ENCODE data around the gene TMTC2.

The TMTC2 gene

GRCh38 chr12:83092606-83093005 lies 405.9 kb downstream of the TMTC2 start:
- ATAC-seq (ENCODE audit: low read depth) (no peak), DNase-seq (ENCODE audit: low spot score) (no peak)
- Histone ChIP-seq H3K27ac (ENCODE audit: poor library complexity, severe bottlenecking) (no peak overlapping the region), H3K4me3 (ENCODE audit: severe bottlenecking) (no peak overlapping the region), H3K36me3 (ENCODE audit: low read depth) (no peaks in the 10 kb centered on the region), H3K27me3 (ENCODE audit: insufficient read depth, poor library complexity, severe bottlenecking) (no peaks in the 10 kb centered on the region), H3K4me1 (ENCODE audit: insufficient read depth, poor library complexity, severe bottlenecking) (no peaks in the 10 kb centered on the region), H3K9me3 (ENCODE audit: severe bottlenecking) (no peaks in the 10 kb centered on the region)
- TF ChIP-seq, protein P1, sequence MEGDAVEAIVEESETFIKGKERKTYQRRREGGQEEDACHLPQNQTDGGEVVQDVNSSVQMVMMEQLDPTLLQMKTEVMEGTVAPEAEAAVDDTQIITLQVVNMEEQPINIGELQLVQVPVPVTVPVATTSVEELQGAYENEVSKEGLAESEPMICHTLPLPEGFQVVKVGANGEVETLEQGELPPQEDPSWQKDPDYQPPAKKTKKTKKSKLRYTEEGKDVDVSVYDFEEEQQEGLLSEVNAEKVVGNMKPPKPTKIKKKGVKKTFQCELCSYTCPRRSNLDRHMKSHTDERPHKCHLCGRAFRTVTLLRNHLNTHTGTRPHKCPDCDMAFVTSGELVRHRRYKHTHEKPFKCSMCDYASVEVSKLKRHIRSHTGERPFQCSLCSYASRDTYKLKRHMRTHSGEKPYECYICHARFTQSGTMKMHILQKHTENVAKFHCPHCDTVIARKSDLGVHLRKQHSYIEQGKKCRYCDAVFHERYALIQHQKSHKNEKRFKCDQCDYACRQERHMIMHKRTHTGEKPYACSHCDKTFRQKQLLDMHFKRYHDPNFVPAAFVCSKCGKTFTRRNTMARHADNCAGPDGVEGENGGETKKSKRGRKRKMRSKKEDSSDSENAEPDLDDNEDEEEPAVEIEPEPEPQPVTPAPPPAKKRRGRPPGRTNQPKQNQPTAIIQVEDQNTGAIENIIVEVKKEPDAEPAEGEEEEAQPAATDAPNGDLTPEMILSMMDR (IDR thresholded peaks at IDR 0.05; ENCODE audit: poor library complexity, severe bottlenecking) = no peak

DNA sequence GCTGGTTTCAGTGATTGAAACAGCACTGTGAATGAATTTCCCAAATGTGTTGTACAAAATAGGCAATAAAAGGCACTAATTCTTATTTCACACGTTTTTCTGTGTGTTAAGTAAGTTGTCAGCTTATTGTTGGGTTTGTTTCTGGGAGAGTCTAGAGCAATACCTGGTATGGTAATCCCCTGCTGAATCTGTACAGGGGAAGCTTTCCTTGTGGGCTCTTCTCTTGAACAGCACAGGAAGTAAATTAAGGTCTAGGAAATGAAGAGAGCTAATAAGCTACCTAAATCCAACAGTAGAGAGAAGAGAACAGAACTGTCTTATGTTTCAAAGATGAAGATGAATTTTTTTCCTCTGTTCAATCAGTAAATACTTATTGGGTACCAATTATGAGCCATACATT lies 406.7 kb downstream of the TMTC2 start:
- Histone ChIP-seq H3K27me3 (ENCODE audit: insufficient read depth, poor library complexity, severe bottlenecking) (no peaks in the 10 kb centered on the region), H3K4me1 (ENCODE audit: insufficient read depth, poor library complexity, severe bottlenecking) (no peaks in the 10 kb centered on the region)
- no peak for ATAC-seq (ENCODE audit: low read depth)

DNA sequence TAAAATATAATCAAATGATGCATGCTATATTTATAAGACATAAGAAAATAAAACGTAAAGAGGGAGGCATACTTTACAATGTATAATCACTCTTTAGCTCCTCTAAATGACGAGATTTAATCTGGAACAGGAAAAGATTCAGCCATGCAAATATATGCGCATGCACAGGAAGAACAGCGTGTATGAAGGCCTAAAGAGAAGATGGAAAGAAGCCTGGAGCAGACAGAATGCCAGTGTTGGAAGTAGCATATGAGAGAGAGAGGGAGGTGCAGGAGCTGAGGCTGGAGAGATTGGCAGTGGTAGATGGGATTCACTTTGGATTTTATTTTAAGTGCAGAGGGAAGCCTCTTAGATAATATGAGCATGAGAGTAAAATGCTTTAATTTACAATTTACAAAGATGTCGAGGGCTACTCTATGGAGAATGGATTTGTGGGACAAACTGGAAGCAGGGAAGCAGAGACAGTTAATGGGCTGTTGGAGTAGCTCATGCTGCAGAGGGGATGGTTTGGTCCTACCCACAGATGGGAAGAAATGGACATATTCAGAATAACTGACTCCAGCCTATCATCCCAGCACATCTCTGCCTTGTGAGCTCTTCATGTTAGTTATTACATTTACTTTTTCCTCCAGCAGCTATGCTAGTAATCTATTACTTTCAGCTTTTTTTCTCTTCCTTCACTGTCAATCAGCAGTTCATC lies 411.1 kb downstream of the TMTC2 start:
- Histone ChIP-seq H3K4me3 (ENCODE audit: severe bottlenecking) (no peak overlapping the region), H3K4me1 (ENCODE audit: insufficient read depth, poor library complexity, severe bottlenecking) (no peaks in the 10 kb centered on the region), H3K27ac (ENCODE audit: poor library complexity, severe bottlenecking) (no peak overlapping the region), H3K9me3 (ENCODE audit: severe bottlenecking) (no peaks in the 10 kb centered on the region), H3K36me3 (ENCODE audit: low read depth) (no peaks in the 10 kb centered on the region), H3K27me3 (ENCODE audit: insufficient read depth, poor library complexity, severe bottlenecking) (no peaks in the 10 kb centered on the region)
- TF ChIP-seq, protein P1 (IDR thresholded peaks at IDR 0.05; ENCODE audit: poor library complexity, severe bottlenecking) = no peak
- DNase-seq (ENCODE audit: low spot score) (no peak), ATAC-seq (ENCODE audit: low read depth) (no peak)

More for the DNA sequence above, 406.7 kb downstream of the TMTC2 start:
- Histone ChIP-seq H3K36me3 (ENCODE audit: low read depth) (no peaks in the 10 kb centered on the region), H3K27ac (ENCODE audit: poor library complexity, severe bottlenecking) (no peak overlapping the region), H3K9me3 (ENCODE audit: severe bottlenecking) (no peaks in the 10 kb centered on the region), H3K4me3 (ENCODE audit: severe bottlenecking) (no peak overlapping the region)
- no peak for DNase-seq (ENCODE audit: low spot score)
- TF ChIP-seq, protein P1 (IDR thresholded peaks at IDR 0.05; ENCODE audit: poor library complexity, severe bottlenecking) = no peak

DNA sequence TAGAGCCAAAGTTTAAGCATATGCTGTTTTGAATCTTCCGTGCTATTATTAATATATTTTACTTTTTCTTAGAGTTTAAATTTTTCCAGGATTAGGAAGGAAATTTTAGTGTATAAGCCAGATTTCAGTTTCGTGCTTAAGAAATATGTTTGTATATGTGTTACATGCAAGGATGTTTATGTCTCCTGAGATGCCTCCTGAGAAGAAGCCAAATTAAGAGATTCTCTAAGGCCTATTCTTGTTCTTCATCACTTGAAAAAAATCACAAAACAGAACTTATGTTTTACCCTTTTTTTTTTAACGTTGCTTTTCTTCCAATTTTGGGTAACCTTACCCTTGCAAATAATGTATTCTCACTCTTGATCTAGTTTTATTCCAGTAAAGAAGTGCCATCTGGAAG lies 412.7 kb downstream of the TMTC2 start:
- ATAC-seq (ENCODE audit: low read depth) (no peak), DNase-seq (ENCODE audit: low spot score) (no peak)
- Histone ChIP-seq H3K9me3 (ENCODE audit: severe bottlenecking) (no peaks in the 10 kb centered on the region), H3K27ac (ENCODE audit: poor library complexity, severe bottlenecking) (no peak overlapping the region), H3K4me1 (ENCODE audit: insufficient read depth, poor library complexity, severe bottlenecking) (no peaks in the 10 kb centered on the region), H3K27me3 (ENCODE audit: insufficient read depth, poor library complexity, severe bottlenecking) (no peaks in the 10 kb centered on the region), H3K36me3 (ENCODE audit: low read depth) (no peaks in the 10 kb centered on the region), H3K4me3 (ENCODE audit: severe bottlenecking) (no peak overlapping the region)
- TF ChIP-seq, protein P1 (IDR thresholded peaks at IDR 0.05; ENCODE audit: poor library complexity, severe bottlenecking) = no peak

- Histone ChIP-seq H3K9me3 (ENCODE audit: severe bottlenecking) (no peaks in the 10 kb centered on the region), H3K4me1 (ENCODE audit: insufficient read depth, poor library complexity, severe bottlenecking) (no peaks in the 10 kb centered on the region), H3K36me3 (ENCODE audit: low read depth) (no peaks in the 10 kb centered on the region), H3K27me3 (ENCODE audit: insufficient read depth, poor library complexity, severe bottlenecking) (no peaks in the 10 kb centered on the region), H3K4me3 (ENCODE audit: severe bottlenecking) (no peak overlapping the region), H3K27ac (ENCODE audit: poor library complexity, severe bottlenecking) (no peak overlapping the region)
- DNase-seq (ENCODE audit: low spot score) (no peak), ATAC-seq (ENCODE audit: low read depth) (no peak)
- TF ChIP-seq, protein P1 (IDR thresholded peaks at IDR 0.05; ENCODE audit: poor library complexity, severe bottlenecking) = no peak
These were observed 415.8 kb downstream of the TMTC2 start for GRCh38 chr12:83102499-83102898.
